HEK293T (cell line): ENCODE results near the gene ABHD14A.

Experiments used
- BHLHE40 ChIP-seq: fragments of 450-650 bp; IDR thresholded peaks from 2 replicates; pipeline ENCODE4 v1.6.1; 2016; ENCODE audit warnings: mild to moderate bottlenecking, moderate library complexity, borderline replicate concordance
- ELF4 ChIP-seq: fragments of 450-650 bp; IDR thresholded peaks from 2 replicates; pipeline ENCODE4 v1.6.1; 2017; ENCODE audit warnings: antibody characterized with exemption
- L3MBTL2 ChIP-seq: fragments of 450-650 bp; conservative IDR thresholded peaks from 2 replicates; pipeline ENCODE4 v1.6.1; 2016; ENCODE audit warnings: mild to moderate bottlenecking
- LEF1 ChIP-seq: fragments of 450-650 bp; IDR thresholded peaks from 2 replicates; pipeline ENCODE4 v1.6.1; 2017; ENCODE audit warnings: mild to moderate bottlenecking, borderline replicate concordance

DNA sequence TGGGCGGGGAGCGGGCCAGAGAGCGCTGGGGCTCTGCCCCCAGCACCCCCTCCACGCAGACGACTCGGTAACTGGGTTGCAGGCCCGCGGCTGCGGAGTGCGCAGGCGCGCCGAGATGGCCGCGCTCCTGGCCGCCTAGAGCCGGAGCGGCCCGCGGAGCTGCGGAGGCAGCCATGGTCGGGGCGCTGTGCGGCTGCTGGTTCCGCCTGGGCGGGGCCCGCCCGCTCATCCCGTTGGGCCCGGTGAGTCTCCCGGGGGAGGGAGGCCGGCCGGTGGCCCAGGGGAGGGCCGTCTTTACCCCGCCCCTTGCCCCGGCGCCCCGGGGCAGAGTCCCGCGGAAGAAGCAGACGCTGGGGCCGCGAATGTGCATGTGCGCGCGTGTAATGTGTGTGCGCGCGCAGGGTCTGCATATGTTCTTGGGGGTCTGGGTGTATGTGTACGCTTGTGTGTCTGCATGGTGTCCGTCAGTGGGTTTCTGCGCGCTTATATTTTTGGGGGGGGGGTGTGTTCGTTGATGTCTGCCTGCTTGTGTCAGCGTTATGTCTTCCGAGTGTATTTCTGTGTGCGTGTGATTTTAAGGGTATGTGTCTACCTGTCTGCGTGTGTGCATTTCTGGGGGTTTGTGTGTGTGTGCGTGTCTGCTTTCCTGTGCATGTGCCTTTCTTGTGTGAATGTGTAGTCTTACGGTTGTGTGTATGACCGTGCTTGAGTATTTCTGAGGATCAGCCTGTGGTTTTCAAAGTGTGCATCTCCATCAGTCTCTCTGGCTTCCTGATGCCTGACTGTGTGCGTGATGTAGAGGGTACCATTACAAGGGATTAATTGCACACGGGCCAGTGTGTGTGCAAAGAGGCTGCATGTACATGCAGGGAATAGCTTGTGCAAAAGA is at the start of gene ABHD14A:
- TF ChIP-seq ELF4 (no peak), LEF1 (no peak), BHLHE40 (no peak), L3MBTL2 (no peak; the same call in 1 of the 2 replicates)
